T-helper 22 cell (primary cell): ENCODE data around the gene LFNG.

Experiments used
- DNase-seq: peaks from one replicate; pipeline ENCODE4 v3.0.0-alpha.2; 2020; ENCODE audit warnings: low read depth

LFNG gene

GRCh38 chr7:2572101-2572842 lies 52.7 kb downstream of the LFNG start:
- DNase-seq = no peak

- DNase-seq = no peak
These were observed 54.2 kb downstream of the LFNG start for GRCh38 chr7:2573761-2574160.

GRCh38 chr7:2575046-2575732 lies 55.6 kb downstream of the LFNG start:
- DNase-seq = no peak

- no peak for DNase-seq
These were observed 56.3 kb downstream of the LFNG start for GRCh38 chr7:2575733-2576340.

GRCh38 chr7:2576742-2577491 lies 57.3 kb downstream of the LFNG start:
- DNase-seq = no peak
